Measurements from ENCODE around the gene KCNJ10.

KCNJ10 gene

GRCh38 chr1:160099716-160100375 lies 29.9 kb upstream of the KCNJ10 start:
- DNase-seq (ENCODE audit: low read depth, low spot score) = no peak

DNA sequence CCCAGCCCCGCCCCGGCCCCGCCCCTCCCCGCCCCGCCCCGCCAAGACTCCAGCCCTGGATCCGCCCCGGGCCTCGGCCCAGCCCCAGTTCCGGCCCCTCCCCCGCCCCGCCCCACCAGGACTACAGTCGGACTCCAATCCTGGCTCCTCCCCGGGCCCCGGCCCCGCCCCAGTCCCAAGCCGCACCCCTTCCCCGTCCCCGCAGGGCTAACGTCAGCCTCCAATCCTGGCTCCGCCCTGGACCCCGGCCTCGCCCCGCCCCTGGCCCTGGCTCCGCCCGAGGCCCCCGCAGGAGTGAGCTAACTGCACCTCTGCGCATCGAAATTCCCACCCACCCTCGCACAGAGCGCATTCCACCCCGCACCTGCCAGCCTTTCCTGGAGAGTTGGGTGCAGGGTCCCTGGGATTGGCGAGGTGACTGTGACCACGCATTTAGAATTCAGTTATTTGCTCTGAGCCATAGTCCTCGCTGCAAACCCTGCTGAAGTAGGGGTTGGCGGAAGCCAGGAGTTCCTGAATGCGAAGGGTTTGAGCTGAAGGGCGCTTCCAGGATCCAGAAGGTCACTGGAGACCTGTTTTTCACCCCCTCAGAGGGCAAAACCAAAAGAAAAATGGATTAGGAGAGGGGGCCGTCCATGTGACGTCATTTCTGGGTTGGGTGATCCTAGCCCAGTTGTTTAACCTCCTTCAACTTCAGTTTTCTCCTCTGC lies 29.0 kb upstream of the KCNJ10 start:
- DNase-seq (ENCODE audit: low read depth, low spot score) = peak; percentile 84

DNA sequence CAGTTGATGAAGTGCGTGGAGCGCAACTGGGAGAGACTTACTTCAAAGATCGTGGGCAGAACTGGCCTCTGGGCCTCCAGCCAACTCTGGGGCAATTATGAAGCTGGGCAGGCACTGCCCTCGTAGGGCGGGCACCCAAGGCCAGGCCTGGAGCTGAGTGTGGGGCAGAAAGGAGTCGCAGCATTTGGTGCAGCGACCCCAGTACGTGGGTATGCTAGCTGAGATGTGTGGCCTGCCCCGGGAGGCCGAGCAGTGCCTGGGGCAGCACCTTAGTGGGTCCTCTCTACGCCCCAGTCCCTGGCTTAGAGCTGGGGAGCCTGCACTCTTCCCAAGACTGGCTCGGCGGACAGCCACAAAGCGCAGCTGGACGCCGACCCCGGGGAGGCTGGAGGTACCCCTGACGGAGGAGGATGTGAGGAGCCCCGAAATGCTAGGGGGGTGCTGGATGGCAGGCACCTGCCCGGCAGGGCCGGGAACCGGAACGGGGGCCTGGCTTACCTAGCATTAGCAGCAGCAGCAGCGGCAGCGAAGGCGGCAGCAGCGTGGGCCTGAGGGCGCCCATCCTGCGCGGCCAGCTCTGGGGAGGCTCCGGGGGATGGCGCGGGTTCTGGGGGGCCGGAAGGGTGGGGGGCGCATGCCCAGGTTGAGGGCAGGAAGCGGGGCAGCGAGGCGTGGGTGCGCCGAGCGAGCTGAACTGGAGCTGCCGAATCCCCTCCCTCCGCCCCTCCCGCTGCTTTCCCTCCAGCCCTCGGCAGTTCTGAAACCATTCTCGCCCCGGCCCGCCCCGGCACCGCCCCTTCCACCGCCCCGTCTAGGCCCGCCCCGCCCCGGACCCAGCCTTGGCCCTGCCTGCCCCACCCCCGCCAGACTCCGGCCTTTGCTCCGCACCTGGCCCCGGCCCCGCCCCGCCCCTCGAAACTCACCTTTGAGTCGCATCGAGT lies 28.2 kb upstream of the KCNJ10 start, which contains the start of gene IGSF8:
Gene IGSF8, minus strand, starts transcription at position 709 of the 941 bp plus-strand sequence. Its CDS starts 147 bp downstream, at position 562.
- peak; percentile 47 for DNase-seq (ENCODE audit: low read depth, low spot score)

DNA sequence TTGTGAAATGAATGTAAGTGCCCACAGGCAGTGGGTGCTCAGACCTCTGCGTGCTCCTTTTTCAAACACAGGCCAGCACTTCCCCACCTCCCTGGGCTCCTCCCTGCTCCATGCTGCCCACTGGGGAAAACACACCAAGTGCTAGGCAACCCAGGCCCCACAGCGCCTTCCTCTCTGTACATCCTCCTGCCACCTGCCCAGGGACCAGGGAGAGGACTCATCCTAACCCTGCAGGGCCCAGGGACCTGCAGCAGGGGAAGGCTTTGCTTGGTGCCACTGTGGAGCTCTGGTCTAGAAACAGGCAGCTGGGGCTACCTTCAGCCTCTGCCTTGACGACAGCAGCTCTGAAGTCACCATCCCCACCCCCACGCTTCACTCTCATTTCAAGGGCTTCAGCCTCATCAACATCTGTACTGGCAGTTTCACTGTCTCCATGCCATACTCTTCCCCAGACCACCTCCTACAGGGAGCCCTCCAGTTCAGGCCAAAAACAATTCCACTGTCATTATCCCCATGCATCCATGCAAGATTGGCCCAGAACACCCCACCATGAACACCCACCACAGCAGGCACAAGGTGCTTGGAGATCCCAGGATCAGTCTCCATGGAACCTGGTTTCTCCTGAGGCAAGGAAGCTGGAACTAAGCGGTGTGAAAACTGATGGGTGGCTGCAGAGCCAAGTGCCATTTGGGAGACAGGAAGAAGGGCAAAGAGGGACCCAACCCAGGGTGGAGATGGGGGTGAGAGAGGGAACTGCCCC lies 27.4 kb upstream of the KCNJ10 start:
- peak; percentile 26 for DNase-seq (ENCODE audit: low read depth, low spot score)

GRCh38 chr1:160096274-160097116 lies 26.5 kb upstream of the KCNJ10 start:
- DNase-seq (ENCODE audit: low read depth, low spot score) = peak; percentile 85

- peak; percentile 54 for DNase-seq (ENCODE audit: low read depth, low spot score)
Observed at GRCh38 chr1:160095382-160096105, 25.6 kb upstream of the KCNJ10 start.

GRCh38 chr1:160094806-160095205 lies 24.8 kb upstream of the KCNJ10 start:
- no peak for DNase-seq (ENCODE audit: low read depth, low spot score)

- DNase-seq (ENCODE audit: low read depth, low spot score) = no peak
Observed at GRCh38 chr1:160094291-160094625, 24.3 kb upstream of the KCNJ10 start.

- DNase-seq (ENCODE audit: low read depth, low spot score) = no peak
Observed at GRCh38 chr1:160093624-160094290, 23.8 kb upstream of the KCNJ10 start.

DNA sequence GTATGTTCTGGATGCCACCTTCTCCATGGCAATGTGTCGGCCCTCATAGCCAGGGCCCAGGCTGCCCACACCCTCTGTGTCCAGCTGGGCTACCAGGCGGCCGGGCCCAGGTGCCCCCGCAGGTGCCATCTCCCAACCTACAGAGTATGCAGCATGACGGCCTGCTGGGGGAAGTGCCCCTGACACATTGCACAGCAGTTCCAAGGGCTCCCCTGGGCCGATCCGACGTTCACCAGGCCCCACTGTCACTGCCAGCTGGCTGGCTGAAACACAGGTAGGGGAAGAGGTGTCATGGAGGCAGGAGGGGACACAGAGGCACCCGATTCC lies 23.1 kb upstream of the KCNJ10 start:
- no peak for DNase-seq (ENCODE audit: low read depth, low spot score)

DNA sequence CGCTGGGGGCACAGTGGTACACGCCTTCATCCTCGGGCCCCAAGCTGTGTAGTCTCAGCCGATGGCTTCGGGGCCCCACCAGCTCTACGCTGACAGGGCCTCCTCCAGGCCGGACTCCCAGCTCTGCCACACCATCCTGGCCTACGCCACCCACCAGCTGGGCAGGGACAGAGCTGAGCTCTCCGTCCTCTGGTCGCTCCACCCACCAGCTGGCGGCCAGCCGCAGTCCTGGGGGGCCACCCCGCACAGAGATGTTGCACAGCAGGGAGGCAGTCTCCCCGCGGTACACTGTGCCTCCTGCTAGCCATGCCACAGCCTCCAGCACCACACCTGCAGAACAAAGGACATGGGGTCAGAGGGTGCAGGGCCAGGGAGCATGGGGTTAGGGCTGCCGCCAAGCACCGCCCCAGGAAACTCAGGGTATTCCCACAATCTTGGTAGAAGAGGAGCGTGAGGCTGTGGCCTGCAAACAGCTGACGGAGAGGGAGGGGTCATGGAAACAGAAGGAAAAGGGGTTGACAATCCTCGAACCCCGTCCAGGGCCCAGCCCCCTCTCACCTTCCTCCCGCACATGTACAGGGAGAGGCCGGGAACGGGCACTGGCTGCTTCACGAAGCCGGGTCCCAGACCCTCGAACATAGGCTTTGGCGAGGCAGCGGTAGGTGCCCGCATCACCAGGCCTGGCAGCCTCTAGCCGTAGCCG lies 22.6 kb upstream of the KCNJ10 start:
- no peak for DNase-seq (ENCODE audit: low read depth, low spot score)

GRCh38 chr1:160091666-160092223 lies 21.8 kb upstream of the KCNJ10 start:
- DNase-seq (ENCODE audit: low read depth, low spot score) = no peak

DNA sequence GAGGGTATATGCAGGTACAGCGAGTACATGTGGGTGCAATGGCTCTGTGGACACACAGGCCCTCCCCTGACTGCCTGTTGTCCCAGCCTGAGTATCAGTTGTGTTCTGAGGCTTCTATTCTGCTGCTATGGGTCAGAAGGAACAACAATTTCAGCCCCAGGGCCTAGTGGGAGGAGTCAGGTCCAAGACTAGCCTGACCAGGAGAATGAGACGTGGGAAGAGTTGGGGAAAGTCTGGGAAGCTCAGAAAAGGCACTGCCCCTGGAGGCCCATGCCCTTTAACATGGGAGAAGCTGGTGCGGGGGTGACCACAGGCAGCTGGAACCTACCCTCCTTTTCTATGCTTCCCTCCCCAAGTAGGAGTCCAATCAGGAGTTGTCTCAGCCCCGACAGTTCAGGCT lies 20.8 kb upstream of the KCNJ10 start:
- peak; percentile 73 for DNase-seq (ENCODE audit: low read depth, low spot score)

- DNase-seq (ENCODE audit: low read depth, low spot score) = no peak
Observed at GRCh38 chr1:160089883-160090282, 19.9 kb upstream of the KCNJ10 start.

DNA sequence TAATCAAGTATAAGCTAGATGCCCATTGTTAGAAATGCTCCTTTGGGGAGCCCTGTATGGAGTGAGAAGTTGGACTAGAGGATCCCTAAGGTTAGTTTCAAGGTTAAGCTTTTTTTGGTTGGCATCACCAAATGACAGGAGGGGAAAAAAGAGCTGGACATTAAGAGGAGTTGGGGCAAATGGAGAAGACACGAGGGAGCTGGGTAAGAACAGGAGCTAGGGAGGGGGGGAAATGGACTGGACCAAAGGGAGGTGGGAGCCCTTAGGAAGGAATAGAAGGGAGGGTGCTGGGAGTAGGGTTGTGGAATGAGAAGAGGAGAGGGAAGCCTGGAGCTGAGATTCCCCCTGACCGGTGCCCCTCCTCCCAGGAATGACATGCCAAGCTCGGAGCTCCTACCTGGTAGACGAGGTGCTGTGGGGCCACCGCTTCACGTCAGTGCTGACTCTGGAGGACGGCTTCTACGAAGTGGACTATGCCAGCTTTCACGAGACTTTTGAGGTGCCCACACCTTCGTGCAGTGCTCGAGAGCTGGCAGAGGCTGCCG lies 17.2 kb upstream of the KCNJ10 start:
- DNase-seq (ENCODE audit: low read depth, low spot score) = no peak

GRCh38 chr1:160086456-160086892 lies 16.5 kb upstream of the KCNJ10 start:
- DNase-seq (ENCODE audit: low read depth, low spot score) = no peak

- DNase-seq (ENCODE audit: low read depth, low spot score) = peak; percentile 96
Observed at GRCh38 chr1:160085686-160086455, 15.9 kb upstream of the KCNJ10 start.

Data from ELF-1 (cell line).